ENCODE results near the gene MAGEF1.

Gene MAGEF1

DNA sequence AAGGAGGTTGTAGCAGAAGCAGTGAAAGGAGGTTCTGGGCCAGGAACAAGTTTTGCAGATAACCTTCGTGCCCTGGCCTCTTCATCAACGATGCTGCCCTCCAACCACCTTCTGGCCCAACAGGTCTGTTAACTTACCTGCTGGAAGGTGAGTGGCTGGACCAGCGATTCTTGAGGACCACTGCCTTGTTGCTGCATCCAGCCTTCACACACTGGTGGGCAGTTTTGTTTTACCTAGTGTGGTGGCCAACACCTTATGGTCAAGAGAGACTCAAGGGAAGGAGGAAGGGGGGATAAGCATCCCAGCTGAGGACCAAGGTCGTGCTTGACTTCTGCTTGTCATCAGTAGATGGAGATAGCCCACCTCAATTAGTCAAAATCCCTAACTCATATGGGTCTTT is 7.8 kb upstream of the MAGEF1 start:
- DNase-seq = no peak

DNA sequence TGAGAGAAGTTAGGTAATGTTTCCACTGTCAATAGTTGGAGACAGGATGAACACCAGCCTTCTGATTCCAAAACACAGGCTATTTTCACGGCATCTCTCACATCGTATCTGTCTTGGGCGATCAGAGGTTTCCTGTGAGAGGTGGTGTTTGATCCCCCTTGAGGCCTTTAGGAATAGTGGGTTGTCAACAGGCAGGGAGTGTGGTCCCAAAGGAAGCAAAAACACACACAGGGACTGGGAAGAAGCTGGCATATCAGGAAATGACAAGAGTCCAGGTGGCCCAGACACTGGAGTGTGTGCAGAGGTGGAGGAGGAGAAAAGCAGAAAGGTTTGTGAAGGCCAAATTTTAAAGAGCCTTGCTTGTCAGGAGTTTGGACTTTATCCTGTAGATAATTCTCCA is 6.6 kb upstream of the MAGEF1 start:
- DNase-seq = peak; percentile 44

DNA sequence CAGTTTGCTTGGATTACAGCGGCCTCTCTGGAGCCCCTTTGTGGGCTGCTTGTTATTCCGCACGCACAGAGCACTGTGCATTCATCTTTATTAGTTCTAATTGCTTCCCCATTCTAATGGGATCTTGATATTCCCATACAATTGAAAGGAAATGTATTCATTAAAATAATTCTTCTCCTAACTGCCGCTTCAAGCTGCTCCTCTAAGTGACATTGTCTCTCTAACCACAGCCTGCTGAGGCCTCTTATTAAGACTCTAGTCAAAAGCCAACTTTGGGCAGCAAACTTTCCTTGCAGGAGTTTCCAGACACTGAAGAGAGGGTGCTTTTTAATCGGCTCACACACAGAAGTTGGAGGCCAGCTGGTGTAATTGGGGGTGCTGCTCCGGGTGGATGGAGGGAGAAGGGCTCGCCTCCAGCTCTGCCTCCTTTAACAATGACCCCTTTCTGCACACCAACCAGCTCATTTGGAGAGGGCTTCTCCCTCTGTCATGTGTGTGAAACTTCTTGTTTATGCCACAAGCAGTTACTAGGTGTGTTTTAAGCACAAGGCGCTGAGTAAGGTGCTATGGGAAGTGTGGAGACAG is 5.6 kb upstream of the MAGEF1 start:
- peak; percentile 91 for DNase-seq

DNA sequence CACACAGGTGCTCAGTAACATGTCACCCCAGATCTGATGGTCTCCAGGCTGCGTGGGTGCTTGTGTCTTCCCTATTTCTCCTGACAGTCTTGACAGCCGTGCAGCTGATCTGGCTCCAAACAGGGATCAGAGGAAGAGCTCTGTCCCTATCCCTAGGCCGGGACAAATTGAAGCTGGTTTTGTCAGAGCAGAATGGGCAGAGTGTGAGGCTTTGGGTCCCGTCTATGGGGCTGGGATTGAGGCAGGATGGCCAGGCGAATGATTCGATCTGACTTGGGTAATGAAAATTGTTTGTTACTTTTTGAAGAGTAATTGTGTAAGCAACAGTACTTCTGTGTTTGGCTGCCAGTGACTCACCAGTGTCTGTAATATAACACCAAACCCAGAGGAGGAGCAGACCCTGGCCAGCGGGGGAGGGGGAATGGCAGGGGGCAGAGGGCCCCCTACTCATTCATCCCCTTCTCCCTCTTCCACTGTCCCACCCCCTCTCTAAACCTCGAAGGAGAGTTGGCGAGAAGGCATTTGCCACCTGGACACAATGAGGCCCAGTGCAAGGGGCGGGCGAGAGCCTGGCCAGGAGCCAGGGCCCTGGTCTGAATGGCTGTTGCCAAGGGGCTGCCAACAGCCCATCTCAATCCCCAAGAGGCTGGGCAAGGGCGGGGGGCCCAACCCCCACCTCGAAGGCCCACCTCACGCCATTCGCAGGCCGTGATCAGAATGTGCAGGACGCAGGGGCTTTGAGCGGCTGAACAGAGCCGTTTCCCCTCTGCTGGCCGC is 4.9 kb upstream of the MAGEF1 start:
- peak; percentile 91 for DNase-seq

DNA sequence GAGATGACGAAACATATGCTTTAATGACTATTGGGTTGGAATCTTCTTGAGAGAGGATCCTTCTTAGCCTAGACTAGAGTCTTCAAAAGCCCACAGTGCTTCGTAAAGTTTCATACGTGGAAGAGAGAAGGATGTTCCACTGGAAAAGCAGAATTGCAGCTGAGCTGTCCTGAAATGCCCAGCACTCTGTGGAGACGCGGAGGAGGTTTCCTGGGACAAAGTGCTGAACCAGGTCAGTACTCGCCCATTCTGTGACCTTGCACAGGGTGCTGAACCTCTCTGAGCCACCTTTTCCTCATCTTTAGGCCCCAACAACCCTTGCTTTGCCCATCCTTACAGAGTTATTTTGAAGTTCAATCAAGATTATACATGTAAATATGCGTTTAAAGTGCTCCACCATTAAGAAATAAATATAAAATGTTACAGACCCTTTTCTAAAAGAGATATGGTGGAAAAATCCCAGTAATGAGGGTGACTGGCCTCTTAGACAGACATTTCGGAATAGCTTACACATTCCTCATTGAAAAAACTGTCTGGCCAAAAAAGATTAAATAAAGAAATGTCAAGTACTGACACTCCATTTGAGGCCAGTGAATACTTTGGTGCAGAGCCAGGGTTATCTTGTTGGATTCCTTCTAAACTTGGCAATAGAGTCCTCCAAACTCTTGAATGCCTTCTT is 4.2 kb upstream of the MAGEF1 start:
- no peak for DNase-seq

DNA sequence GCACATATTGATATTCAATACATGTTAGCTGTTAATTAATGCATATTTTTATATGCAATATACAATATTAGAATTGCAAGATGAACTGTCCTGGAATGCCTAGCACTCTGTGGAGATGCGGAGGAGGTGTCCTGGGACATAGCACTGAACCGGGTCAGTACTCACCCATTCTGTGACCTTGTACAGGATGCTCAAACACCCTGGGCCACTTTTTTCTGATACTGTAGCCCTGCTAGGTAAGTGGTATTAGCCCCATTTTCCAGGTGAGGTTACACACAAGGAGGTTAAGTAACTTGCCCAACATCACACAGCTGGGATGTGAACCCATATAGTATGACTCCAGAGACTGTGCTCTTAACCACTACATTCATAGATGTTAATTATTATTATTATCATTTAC is 1.7 kb upstream of the MAGEF1 start:
- DNase-seq = no peak

DNA sequence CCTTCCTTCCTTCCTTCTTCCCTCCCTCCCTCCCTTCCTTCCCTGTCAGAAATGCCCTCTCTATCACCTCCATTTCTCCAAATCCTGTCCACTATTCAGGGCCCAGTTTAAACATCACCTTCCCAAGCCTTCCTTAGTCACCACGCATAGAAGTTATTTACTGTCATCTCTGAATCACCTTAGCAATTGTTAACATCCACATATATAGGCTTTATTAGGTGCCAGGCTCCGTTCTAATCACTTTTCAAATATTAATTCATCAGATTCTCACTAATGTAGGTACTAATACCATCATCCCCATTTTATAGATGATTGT is 1.1 kb upstream of the MAGEF1 start:
- no peak for DNase-seq

DNA sequence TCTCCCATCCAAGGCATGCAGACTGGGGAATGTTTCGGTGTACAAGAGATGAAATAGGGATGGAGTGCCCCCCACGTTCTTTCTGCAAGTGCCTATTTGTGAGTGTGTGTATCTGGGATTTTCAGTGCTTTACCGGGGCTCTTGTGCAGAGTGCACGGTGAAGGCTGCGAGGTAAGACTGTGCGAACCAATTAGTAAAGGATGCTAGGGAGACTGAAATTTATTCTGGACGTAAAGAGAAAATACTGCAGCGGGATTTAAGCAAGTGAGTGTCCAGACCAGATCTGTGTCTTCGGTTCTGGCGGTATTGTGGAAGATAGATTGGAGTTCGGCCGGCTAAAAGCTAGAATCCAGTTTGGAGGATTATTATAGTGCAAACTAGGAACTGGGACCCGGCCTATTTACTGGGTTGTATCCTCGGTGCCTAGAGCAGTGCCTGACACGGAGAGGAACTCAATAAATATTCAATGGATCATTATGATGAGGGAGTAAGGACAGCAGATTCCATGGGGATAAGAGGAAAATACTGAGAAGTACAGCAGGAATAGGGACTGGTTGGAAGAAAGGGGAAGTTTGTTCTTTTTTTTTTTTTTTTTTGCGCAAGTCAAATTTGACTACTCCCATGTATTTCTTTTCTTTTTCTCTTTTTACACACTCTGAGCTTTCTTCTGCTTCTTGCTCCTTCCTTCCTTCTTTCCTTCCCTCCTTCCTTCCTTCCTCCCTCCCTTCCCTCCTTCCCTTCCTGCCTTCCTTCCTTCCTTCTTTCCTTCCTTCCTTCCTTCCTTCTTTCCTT is 580 bp upstream of the MAGEF1 start:
- DNase-seq = no peak

DNA sequence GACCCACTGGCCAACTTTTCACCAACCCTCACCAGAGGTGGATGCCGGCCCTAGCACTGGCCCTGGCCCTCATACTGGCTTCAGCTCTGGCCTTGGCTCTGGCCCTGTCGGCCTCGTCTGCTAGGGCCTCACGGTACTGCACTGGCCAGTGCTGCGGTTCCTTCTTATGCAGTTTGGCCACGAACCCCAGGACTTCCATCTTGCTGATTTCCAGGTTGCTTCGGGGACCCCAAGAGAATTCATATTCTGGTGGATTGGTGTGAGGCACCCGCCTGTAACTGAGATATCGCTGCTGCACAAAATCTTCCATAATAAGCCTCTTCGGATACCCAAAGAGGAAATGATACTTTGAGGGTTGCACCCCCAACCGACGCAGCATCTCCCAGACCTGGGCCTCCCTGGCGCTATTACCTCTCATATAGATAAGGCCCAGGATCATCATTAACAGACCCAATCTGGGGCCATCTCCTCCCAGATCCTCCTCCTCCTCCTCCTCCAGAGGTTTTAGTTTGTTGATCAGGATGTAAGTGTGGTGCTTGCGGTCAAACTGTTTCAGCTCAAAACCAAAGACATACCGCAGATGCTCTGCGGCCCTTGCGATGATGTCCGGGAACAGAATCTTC is 883 bp downstream of the MAGEF1 start:
- no peak for DNase-seq

DNA sequence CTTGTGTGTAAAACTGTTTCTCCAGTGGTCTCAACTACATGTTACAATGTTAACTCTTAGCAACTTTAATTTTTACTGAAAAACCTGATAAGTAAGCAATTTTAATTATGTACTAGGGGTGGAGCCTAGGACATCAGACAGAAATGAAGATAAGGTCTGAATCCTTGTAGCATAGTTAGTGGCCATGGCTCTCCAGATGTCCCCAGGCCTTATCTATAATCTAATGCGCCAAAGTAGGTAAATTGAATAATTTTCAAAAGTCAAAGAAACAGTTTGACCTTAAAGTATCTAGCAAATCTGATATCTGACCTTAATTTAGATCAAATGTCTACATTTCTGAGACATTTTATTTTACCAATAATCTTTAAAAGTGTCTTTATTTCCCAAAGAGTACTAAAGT is 8.2 kb downstream of the MAGEF1 start:
- DNase-seq = no peak

DNA sequence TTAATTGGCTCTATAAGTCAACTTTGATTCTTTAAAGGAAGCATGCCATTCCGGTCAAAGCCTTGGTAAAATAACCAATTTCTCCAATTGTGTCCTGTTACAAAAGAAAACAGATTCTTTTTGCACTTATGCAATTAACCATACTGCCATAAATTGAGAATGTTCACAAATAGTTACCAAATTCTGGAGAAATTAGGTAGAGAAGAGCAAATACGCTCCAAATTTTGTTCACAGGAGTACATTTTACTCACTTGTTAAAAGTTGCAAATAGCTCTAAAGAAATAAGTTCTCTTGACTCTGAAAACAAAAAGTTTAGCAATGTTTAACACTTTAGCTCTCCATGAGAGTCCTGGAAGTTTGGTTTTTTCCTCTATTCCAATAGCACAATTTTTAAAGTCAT is 11.1 kb downstream of the MAGEF1 start:
- no peak for DNase-seq

DNA sequence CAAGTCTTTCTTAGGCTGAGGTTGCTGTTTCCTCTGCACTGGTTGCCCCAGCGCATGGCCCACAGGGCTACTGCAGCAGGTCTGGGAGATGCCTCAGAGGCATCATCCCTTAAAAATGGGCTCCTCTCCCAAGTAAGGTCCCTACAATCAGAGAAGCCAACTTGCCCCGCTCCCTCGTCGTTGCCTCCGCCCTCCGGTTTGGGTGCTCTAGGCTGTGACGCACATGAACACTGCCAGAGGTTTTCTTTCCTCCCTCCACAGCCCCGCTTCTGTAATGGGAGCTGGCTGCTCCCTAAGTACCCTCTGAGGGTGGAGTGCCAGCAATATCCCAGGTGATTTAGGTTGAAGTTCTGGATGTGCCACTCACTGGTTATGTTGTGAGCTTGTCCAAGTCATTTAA is 14.0 kb downstream of the MAGEF1 start:
- DNase-seq = no peak

DNA sequence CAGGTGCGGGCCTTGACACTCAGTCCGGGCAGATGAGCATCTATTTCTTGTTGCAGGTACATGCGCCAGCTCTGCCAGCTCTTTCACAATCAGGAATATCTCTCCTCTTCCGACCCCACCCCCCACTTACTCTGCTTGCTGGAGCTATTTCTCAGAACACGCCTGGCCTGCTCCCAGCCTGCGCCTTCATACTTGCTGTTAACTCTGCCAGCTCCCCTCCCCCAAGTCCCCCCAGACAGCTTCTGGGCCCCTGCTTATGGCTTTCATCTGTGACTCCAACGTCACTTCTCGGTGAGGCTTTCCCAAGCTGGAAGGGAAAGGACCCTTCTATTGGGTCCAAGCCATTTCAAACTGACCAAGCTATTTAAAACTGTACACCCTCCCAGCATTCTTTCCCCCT is 15.2 kb downstream of the MAGEF1 start:
- peak; percentile 68 for DNase-seq

DNA sequence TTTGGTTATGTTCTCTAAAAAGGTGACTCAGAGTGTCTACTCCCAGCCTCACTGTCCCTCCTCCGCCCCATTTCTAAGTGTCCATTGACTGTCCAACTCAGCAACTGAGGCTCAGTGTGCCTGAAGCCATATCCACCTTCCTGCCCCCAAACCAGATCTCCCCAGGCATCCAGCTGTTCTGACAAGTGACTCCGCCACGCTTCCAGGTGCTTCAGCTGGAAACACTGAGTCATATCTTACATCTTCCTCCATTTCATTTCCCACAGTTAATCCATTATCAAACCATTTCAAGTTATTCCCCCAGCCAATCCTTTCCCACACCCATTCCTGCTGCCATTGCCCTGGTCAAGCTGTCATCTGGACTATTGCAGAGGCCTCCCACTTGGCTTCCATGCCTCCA is 17.1 kb downstream of the MAGEF1 start:
- DNase-seq = no peak

DNA sequence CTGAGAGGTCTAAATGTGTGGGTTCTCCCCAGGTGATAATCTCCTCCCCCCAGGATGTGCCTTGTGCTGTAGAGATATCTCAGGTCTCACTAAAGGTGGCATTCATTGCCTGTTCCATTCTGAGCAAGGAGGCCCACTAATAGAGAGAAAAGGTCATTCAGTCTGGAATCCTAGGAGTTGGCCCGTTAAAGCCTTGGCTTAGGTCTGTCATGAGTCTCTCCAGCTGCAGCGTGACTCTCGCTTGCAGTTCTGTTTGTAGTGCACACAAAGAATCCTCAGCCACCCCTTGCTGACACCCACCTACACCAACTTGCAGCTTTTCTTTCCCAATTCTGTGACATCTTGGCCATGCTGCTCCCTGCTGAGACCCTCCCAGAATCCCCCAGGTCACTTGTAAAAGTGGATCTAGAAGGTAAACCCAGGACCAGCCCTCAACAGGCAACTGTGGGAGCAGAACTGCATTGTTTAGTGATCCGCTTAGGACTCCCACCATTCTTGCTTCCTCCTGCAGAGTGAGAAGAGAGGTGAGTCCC is 17.7 kb downstream of the MAGEF1 start:
- peak; percentile 21 for DNase-seq

DNA sequence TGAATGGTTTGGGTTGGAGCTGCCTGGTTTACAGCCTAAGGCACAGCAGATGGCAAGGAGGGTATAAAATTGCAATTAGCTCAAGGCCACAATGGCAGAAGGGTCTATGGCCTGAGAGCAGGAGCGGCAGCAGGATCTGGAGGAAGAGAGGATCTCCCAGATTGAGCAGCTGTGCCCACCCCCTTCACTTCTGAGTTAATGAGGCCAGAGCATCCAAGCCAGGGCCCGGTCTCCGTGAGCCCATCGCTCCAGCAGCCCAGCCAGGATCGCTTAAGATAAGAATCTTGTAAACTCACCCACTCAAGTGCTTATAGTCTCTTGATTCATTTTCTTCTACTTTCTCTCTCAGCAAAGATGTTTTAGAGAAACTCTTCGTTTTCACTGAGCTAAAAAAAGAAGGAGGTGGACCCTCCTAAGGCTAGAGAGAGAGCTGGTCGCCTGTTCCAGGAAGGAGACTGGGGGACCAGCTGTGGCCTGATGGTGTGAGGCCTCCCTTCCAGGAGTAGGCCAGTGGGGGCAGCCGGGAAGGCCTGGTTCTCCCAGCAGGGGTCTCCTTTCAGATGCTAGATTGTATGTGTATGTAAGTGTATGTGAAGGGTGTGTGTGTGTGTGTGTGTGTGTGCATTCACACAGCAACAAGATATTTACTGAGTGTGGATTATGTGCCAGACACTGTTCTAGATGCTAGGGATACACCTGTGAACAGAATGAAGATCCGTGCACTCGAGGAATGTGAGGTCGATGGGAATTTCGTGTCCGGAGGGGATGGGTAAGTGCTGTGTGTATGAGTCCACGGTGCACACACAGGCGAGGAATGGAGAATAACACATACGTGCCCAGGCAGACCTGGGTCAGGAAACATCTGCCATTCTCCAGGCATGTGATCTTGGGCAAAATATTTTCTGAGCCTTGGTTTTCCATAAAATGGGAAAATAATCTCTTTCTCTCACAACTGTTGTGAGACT is 18.6 kb downstream of the MAGEF1 start:
- DNase-seq = peak; percentile 83

DNA sequence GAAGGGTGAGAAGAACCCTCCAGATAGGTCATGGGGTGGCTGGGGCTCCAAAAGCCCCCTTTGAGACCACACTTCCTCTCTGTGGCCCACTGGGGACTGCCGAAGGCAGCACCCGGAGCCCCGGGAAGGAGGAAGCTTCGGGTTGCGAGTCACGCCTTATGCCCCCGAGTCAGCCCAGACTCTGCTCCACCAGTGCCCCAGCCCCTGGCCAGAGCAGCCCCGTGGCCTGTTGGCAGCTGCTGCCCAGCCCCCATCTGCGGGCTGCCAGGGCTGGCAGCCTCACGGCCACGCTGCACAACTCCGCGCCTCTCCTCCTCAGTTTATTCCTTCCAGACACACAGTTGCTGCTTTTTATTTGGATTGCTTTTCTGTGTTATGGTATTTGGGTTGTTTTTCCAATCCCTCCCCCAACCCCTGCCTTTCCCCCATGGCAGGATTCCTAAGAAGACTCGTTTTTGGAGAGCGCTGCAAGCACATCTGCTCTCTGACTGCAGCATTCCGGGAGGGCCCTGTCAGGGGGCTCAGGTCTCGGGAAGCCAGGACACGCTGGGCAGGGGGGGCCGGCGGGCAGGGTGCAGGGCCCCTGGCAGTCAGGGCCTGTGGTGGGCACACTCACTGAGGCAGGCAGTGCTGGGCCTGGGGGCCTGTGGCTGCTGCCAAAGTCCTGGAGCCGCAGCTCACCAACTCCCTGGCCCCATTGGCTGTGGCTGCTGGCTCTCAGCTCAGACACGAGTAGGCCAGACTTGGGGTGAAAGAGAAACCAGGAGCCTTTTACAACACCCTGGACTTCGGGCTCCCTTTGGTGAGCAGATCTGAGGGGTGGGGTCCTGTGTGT is 20.2 kb downstream of the MAGEF1 start:
- DNase-seq = peak; percentile 86

DNA sequence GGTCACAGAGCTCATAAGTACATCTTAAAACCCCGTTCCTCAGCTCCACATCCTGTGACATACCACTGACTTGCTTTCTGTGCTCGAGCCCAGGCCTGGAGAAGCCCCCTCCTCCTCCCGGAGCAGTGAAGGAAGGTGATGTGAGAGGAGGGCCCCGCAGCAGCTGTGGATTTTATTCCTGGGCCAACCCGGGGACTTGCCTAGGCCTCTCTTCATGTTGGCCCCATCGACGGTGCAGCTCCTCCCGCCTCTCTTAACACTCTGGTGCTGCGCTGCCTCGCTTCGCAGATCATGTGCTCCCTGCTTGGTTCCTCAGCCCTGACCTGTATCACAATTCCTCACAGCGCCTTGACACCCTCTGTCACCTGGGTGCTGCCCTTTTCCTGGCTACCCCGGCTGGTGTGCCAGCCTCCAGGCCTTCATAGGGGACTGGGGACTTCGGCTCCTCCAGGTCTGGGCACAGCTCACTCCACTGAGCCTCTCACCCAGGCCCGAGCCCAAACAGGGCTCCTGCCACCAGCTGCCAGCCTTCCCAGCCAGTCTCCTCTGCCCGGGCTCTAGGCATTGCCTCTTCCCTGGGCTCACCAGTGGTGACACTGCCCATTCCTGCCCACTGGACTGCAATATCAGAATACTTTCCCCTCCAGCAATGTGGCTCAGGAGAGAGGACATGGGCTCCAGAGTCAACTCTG is 21.5 kb downstream of the MAGEF1 start:
- no peak for DNase-seq

DNA sequence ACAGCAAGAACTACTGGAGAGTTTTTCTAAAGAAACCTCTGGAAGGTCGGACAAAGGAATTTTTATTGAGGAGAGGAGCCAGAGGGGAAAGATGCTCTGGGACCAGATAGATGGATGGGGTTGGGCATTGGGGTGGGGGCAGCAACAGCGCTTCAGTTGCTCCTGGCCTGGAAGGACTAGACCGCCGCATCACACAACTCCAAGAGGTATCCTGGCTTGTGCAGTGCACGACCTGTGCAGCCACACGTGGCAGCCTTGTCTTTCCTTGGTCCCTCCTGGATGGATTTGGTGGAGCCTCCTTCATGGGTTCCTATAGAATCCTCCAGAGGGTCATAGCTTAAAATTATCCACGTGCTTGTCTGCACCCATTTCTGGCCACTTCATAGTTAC is 23.0 kb downstream of the MAGEF1 start:
- DNase-seq = no peak

DNA sequence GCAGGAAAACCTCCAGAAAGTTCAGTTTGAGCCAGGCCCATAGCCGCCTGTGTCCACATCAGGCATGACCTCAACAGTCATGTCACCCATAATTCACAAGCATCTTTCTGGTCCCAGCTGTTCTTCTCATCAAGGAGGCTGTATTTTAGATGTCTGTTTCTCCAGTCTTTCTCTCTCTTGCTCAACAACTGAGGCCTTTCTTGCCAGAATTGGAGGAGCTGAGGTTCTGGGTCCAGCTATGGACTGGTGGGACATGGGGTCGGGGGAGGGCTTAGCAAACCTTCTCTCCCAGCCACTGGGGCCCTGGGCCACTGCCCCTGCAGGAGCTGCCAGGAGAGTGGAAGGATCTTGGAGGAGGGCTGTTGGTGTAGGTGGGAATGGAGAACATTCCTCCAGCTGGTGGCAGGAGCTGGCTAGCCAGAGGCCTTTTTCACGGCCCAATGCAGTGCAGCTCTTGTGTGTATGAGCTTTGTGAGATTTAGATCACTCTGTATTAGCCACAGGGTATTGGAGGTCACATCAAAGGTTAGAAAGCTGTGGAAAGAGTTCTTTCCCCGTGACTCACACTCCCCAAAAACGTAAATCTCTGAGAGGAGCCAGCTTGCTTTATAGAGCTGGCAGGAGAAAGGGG is 23.5 kb downstream of the MAGEF1 start:
- DNase-seq = peak; percentile 35
